ENCODE data around the gene TTC32. TPM values are rescaled to one million over a fixed set of nuclear protein-coding genes. Genes with fewer than 3 reads are reported as not detected.

TTC32 gene
- total and polyA plus RNA-seq, 2 donors (not counting 3 experiments of a cell fraction or from before 2014, with no cell fraction given): 8.8 to 9.4 TPM

DNA sequence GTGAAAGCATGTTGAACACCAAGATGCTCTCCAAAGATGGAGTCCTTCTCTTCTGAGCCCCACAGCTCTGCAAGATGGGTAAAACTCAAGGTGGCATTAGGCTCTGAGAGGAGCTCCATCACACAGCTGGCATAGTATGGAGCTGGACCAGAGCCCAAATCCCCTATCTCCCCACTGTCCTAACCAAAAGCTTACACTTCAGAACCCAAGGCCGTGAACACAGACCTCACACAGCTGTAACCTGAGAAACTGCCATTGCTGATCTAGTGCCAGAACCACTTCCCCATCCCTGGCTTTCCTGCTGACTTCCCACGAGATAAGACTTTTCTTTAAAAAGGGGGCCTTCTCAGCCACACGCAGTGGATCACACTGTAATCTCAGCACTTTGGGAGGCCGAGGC lies 25.0 kb downstream of the TTC32 start:
- ChIA-PET POLR2A (no interaction called here), CTCF (no interaction called here)
- Histone ChIP-seq H3K36me3 (ENCODE audit: control insufficient read depth in 2 of 2, extremely low read depth in 1 of 2, insufficient read depth in 2 of 2, low read length in 2 of 2) (no peaks in the 10 kb centered on the region), H3K27ac (ENCODE audit: insufficient read depth, low read depth, low read length) (no peak overlapping the region), H3K9me1 (replicated peaks; ENCODE audit: control insufficient read depth, extremely low read depth, insufficient read depth, low read length) (no peaks in the 10 kb centered on the region), H2AFZ (ENCODE audit: low read depth, low read length) (no peak overlapping the region), H3K4me2 (ENCODE audit: insufficient read depth, low read length) (no peak overlapping the region), H3K27me3 (ENCODE audit: control insufficient read depth in 2 of 2, insufficient read depth in 2 of 2, low read length in 2 of 2) (no peaks in the 10 kb centered on the region), H3K4me1 (ENCODE audit: control insufficient read depth, extremely low read depth, insufficient read depth, low read length) (no peaks in the 10 kb centered on the region), H4K20me1 (replicated peaks; ENCODE audit: control insufficient read depth, extremely low read depth, insufficient read depth, low read length) (no peaks in the 10 kb centered on the region), H3K9ac (replicated peaks; ENCODE audit: extremely low read depth, insufficient read depth, low read length) (no peak overlapping the region), H3K9me3 (replicated peaks; ENCODE audit: control insufficient read depth, insufficient read depth, low read length) (no peaks in the 10 kb centered on the region), H3K4me3 (replicated peaks in 1 of 3; ENCODE audit: insufficient read depth in 1 of 3, low read depth in 1 of 3, low read length in 3 of 3) (no peak overlapping the region), H3K79me2 (ENCODE audit: control insufficient read depth, insufficient read depth, low read length) (no peaks in the 10 kb centered on the region)
- FAIRE-seq (no peak), DNase-seq (ENCODE audit: low read depth, low spot score) (no peak)
- TF ChIP-seq, protein P1, sequence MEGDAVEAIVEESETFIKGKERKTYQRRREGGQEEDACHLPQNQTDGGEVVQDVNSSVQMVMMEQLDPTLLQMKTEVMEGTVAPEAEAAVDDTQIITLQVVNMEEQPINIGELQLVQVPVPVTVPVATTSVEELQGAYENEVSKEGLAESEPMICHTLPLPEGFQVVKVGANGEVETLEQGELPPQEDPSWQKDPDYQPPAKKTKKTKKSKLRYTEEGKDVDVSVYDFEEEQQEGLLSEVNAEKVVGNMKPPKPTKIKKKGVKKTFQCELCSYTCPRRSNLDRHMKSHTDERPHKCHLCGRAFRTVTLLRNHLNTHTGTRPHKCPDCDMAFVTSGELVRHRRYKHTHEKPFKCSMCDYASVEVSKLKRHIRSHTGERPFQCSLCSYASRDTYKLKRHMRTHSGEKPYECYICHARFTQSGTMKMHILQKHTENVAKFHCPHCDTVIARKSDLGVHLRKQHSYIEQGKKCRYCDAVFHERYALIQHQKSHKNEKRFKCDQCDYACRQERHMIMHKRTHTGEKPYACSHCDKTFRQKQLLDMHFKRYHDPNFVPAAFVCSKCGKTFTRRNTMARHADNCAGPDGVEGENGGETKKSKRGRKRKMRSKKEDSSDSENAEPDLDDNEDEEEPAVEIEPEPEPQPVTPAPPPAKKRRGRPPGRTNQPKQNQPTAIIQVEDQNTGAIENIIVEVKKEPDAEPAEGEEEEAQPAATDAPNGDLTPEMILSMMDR (IDR thresholded peaks at IDR 0.05; ENCODE audit: extremely low read depth in 1 of 2, insufficient read depth in 1 of 2, low read depth in 1 of 2, low read length in 2 of 2): no peak
- TF ChIP-seq JUN (IDR thresholded peaks at IDR 0.05; ENCODE audit: borderline replicate concordance, insufficient read depth, insufficient read length, low read depth): no peak
- TF ChIP-seq POLR2A (IDR thresholded peaks at IDR 0.05; ENCODE audit: low read depth, low read length): no peak
- TF ChIP-seq POLR2AphosphoS5 (IDR thresholded peaks at IDR 0.05; ENCODE audit: insufficient read depth, low read depth, low read length): no peak
- TF ChIP-seq MYC (IDR thresholded peaks at IDR 0.05; ENCODE audit: low read depth, low read length): no peak
- TF ChIP-seq, protein P2, sequence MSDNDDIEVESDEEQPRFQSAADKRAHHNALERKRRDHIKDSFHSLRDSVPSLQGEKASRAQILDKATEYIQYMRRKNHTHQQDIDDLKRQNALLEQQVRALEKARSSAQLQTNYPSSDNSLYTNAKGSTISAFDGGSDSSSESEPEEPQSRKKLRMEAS (IDR thresholded peaks at IDR 0.05; ENCODE audit: insufficient read depth, insufficient read length): no peak
- no peak for TF ChIP-seq FOS (IDR thresholded peaks at IDR 0.05; ENCODE audit: borderline replicate concordance, insufficient read depth, low read length)
- no peak for TF ChIP-seq GATA2 (IDR thresholded peaks at IDR 0.05; ENCODE audit: insufficient read depth, insufficient read length, low read depth, low read length)
- no peak for TF ChIP-seq EZH2 (IDR thresholded peaks at IDR 0.05; ENCODE audit: borderline replicate concordance, low read depth, low read length, severe bottlenecking)
- dilution Hi-C loops (cut with MboI; ENCODE audit: extremely low pct_ligation_motif_present, low sequenced_read_pairs) (no loop called here), intact Hi-C loops (cut with micrococcal nuclease) (no loop called here)
- no TSS peak for BruUV-seq (replicated peaks)

Measured in endothelial cell of umbilical vein (primary cell).